Activated CD4-positive, alpha-beta T cell treated with anti-CD3 and anti-CD28 coated beads for 24 hours (primary cell): ENCODE results near the gene NFE2L2.
"Not testable (repeated sequence)": the region's sequence is repeated elsewhere in the genome, so short reads cannot be mapped to it uniquely, and the experiment has no call there.

Experiments
- DNase-seq, 2 donors: peaks; one replicate each; pipeline ENCODE4 v3.0.0-alpha.2; 2020; ENCODE audit warnings: low read depth in 2 of 2

The NFE2L2 gene

GRCh38 chr2:177257471-177257870 lies 7.1 kb downstream of the NFE2L2 start:
- no peak for DNase-seq

DNA sequence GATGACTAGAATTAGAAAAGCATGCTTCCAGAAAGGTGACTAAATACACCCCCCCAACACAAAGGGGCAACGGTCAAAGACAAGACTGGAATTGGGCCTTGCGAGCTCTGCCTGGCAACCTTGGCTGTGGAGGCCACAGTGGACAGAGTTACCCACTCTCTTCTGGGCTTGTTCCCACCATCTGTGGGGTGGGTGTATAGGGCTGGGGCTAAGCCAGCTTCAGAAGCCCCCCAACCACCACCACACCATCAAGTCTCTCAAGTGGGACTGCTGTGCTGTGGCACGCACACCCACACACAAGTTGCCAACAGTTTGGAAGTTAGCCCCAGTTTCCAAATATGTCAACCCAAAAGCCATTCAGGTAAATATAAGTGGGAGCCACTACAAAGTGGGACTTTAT lies 7.8 kb downstream of the NFE2L2 start:
- DNase-seq, result no peak

DNA sequence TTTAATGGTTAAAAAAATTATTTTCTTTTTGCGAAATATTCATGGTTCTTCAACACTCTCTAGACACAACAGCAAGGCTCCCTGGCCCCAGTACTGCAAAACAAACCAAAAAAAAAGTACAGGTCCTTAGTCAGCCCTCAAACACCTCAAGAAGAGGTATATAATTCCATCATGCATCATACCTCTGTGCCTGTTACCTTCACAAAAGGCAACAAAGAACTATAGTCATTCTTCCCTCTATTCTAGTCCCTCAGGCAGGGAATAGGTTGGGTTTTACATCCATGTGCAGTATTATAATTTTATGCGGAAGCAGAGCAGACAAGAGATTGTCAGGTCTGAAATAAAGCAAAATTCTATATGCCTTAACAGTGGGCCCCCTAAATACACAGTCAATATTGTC lies 8.5 kb downstream of the NFE2L2 start:
- no peak for DNase-seq

GRCh38 chr2:177255227-177255601 lies 9.3 kb downstream of the NFE2L2 start:
- no peak for DNase-seq

GRCh38 chr2:177254433-177255226 lies 9.9 kb downstream of the NFE2L2 start:
- DNase-seq, result no peak

DNA sequence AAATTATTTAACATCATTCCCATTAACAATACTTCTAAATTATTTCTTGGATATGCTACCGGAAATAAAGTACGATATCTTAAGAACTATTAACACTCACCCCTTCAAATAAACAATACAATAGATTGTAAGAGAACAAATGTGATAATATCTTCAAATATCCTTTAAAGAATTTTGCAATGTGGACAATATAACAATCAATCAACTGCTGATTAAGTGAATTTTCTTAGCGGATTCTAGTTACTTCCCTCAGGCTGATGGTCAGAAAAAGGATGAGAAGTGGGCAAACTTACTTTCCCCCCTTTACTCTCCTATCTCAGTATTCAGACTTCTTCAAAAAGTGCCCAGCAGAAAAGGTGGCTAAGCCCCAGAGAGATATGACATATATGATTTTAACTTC lies 10.8 kb downstream of the NFE2L2 start:
- no peak for DNase-seq

- DNase-seq, result no peak
Observed at GRCh38 chr2:177252808-177253531, 11.6 kb downstream of the NFE2L2 start.

GRCh38 chr2:177251165-177251542 lies 13.4 kb downstream of the NFE2L2 start:
- DNase-seq, result no peak

GRCh38 chr2:177250461-177250860 lies 14.1 kb downstream of the NFE2L2 start:
- DNase-seq, result no peak

- DNase-seq, result no peak
Observed at GRCh38 chr2:177249038-177249437, 15.5 kb downstream of the NFE2L2 start.

DNA sequence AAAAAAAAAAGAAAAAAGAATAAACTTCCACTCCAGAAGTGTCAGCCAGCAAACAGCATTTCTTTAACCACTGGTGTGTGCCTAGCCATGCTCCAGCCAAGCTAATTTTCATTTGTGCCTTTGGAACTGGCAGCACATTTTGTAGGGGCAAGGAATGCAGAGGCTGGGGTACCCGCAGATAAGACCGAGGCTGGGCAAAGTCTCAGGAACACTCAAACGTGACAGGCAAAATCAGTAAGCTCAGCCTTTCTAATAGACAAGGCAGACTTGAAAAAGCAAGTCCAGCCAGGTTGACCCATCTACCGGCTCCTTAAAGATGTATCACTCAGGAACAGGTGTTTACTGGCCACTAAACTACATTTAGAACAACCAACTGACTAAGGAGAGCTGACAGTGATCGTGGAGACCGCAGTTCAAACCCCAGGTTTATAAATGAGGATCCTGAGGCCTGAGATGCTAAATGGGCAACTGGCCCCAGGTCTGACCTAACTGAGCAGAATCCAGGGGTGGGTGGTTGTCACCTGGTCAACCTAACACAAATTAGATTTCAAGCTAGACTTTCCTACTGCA lies 16.7 kb downstream of the NFE2L2 start:
- DNase-seq, result no peak

DNA sequence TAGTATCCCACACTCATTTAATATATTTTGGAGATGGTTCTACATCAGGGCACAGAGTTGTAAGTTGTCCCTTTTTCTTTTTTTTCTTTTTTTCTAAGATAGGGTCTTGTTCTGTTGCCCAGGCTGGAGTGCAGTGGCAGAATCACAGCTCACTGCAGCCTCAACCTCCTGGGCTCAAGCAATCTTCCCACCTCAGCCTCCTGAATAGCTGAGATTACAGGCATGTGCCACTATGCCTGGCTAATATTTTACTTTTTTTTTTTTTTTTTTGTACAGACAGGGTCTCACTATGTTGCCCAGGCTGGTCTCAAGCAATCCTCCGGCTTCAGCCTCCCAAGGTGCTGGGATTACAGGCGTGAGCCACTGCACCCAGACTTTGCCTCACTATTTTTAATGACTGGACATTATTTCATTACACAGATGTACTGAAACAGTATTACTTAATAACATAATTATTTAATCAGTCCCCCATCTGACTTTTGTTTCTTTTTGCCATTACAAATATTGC lies 17.9 kb downstream of the NFE2L2 start:
- DNase-seq, result not testable (repeated sequence)

GRCh38 chr2:177246000-177246399 lies 18.5 kb downstream of the NFE2L2 start:
- DNase-seq, result no peak

GRCh38 chr2:177245010-177245422 lies 19.5 kb downstream of the NFE2L2 start:
- no peak for DNase-seq

DNA sequence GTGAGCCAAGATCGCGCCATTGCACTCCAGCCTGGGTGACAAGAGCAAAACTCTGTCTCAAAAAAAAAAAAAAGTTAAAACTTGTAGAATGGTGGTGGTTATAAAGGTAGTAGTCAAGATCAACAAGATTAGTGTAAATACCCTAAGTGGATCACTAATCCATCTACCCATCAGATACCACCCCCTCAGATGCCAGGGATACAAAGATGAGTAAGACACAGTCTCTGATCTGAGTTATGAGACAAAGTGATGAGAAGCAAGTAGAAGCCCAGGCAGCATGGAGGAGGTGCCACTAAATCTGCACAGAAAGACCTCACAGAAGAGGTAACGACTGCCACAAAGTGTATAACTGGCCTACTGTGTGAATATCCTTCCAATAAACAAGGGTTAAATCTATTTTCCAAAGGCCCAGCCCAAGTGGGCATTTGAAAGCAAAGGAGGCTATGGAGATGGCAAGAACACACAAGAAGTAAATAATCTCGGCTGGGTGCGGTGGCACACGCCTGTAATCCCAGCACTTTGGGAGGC lies 20.2 kb downstream of the NFE2L2 start:
- no peak for DNase-seq

GRCh38 chr2:177243476-177243875 lies 21.1 kb downstream of the NFE2L2 start:
- DNase-seq, result no peak

DNA sequence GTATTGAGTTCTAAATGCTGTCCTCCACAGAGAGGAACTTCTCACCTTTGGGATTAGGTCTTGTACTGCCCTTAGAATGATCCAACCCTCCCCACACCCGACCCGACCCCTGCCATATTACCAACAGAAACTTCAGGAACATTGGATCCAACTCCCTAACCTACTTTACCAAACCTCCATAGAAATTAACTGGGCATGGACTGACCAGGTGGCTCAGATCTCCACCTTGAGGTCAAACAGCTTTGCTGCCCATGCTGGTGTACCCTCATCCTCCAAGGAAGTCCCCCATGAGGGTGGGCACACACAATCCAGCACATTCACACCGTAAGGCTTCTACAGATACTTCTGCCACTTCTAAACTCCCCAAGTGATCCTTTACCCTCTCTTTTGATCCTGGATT lies 21.5 kb downstream of the NFE2L2 start:
- no peak for DNase-seq

- DNase-seq, result no peak
Observed at GRCh38 chr2:177242121-177242987, 22.2 kb downstream of the NFE2L2 start.

DNA sequence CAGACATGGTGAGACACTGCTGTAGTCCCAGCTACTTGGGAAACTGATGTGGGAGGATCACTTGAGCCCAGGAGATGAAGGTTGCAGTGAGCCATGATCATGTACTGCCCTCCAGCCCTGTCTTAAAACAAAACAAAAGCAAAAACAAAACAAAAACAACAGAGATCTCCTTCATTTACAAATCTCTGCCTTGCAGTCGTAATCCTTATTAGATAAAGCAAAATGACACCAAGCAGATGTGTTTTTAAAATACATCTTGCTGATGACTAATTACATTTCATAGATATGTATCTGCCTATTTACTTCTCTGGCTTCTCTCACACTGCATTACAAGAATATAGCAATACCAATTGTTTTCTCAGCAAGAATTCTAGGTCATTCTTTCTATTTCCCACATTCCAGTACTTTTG lies 22.8 kb downstream of the NFE2L2 start:
- DNase-seq, result no peak

DNA sequence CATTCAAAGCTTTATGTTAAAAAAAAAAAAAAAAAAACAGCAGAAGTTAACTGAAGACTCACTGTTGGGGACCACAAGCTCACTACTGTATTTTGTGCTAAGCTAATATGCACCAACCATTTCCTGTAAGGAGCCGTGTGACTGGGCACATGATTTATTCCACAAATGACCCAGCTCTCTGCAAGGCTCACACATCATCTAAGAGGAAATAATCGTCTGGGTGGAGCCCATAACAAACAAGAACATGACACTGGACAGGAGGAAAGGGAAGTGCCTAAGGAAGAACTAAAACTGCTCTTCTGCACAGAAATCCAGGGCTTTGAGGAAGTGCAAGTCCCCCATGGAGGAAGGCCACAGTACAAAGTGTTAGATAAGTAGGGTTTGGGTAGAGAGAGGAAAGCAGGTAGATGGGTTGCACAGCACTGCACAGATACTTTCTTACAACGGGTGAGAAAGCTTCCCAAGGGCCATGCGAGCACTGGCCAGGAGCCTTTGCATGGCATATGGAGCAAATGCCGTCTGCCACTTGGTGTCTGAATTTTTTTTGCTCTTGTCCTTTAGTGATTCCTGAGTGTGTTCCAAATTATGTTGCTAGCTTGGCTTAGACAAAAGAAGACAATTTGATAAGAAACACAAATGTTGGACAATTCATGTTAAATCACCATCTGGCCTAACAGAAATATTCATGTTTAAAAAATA lies 24.4 kb downstream of the NFE2L2 start:
- DNase-seq, result no peak

DNA sequence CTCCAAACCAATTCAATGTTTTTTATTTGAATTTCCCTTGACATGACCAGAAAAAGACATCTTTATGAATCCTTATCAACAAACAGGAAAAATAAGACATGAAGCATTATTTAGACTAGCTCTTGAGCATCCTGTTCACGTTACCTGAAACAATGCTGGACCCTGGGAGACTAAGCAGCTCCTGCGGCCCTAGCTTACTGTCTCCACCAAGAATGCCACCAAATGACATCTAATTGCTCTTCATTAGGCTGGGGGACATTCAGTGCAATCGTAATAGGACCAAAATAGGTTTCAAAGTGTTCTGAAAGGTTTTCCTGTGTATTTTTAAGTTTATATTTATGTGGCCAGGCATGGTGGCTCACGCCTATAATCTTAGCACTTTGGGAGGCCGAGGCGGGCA lies 25.5 kb downstream of the NFE2L2 start:
- no peak for DNase-seq
